ENCODE measurements around the gene HDAC4. TPM values are rescaled to one million over a fixed set of nuclear protein-coding genes. Genes with fewer than 3 reads are reported as not detected.

Gene HDAC4
- total RNA-seq, 1 experiment from 2014 or later: 61.5 TPM

DNA sequence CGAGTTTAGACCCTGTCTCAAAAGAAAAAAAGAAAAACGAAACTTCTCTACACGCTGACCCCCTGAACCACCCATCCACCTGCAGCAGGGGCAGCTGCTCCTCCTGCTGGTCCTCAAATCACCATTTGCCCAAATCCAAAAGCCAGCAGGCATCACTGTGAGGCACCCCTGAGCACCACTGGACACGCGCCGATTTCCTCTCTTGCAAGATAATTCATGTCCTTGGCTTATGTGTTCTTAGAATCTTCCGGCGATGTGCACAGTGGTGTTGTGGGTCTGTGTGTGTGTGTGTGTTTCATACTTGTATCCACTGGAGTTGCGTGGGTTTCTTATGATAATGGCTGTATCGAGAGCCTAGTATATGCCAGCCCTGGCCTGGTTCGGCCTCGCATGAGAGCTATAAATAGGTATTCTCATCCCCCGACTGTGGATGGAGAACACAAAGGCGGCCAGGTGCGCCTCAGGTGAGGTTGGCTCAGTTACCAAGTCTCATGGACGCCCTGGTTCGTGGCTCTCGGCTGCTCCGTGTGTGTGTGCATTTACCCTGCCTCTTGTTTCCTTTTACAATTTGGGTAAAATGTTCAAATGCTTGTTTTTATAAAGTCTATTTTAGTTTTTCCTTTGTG, 235.5 kb downstream of the HDAC4 start:
- no peak overlapping the region for H3K27ac ChIP-seq
- H3F3A ChIP-seq (ENCODE audit: insufficient read depth, low read depth): no peaks in the 10 kb centered on the region
- H3K9me2 ChIP-seq (ENCODE audit: insufficient read depth): no peaks in the 10 kb centered on the region
- ChIA-PET CTCF (no interaction called here), POLR2A (ENCODE audit: unreplicated experiment) (no interaction called here)
- no TSS peak for BruUV-seq (replicated peaks)
- no peak overlapping the region for H3K4me2 ChIP-seq
- no peaks in the 10 kb centered on the region for H3K27me3 ChIP-seq (ENCODE audit: insufficient read depth, low read depth)
- no peaks in the 10 kb centered on the region for H3K9me3 ChIP-seq (ENCODE audit: insufficient read depth, low read depth)
- H3K4me3 ChIP-seq: no peak overlapping the region
- H2AFZ ChIP-seq: no peak overlapping the region
- intact Hi-C loops (cut with micrococcal nuclease; ENCODE audit: unreplicated experiment): no loop called here
- no peaks in the 10 kb centered on the region for H3K79me2 ChIP-seq (ENCODE audit: low read depth)
- TF ChIP-seq EZH2 (IDR thresholded peaks at IDR 0.05; ENCODE audit: low read depth): no peak
- TF ChIP-seq, protein P1, sequence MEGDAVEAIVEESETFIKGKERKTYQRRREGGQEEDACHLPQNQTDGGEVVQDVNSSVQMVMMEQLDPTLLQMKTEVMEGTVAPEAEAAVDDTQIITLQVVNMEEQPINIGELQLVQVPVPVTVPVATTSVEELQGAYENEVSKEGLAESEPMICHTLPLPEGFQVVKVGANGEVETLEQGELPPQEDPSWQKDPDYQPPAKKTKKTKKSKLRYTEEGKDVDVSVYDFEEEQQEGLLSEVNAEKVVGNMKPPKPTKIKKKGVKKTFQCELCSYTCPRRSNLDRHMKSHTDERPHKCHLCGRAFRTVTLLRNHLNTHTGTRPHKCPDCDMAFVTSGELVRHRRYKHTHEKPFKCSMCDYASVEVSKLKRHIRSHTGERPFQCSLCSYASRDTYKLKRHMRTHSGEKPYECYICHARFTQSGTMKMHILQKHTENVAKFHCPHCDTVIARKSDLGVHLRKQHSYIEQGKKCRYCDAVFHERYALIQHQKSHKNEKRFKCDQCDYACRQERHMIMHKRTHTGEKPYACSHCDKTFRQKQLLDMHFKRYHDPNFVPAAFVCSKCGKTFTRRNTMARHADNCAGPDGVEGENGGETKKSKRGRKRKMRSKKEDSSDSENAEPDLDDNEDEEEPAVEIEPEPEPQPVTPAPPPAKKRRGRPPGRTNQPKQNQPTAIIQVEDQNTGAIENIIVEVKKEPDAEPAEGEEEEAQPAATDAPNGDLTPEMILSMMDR (conservative IDR thresholded peaks at IDR 0.05): no peak
- H3K36me3 ChIP-seq (ENCODE audit: low read depth): no peaks in the 10 kb centered on the region
- no peaks in the 10 kb centered on the region for H3K4me1 ChIP-seq (replicated peaks; ENCODE audit: insufficient read depth)
- DNase-seq: no peak
- no peaks in the 10 kb centered on the region for H4K20me1 ChIP-seq (ENCODE audit: insufficient read depth)

DNA sequence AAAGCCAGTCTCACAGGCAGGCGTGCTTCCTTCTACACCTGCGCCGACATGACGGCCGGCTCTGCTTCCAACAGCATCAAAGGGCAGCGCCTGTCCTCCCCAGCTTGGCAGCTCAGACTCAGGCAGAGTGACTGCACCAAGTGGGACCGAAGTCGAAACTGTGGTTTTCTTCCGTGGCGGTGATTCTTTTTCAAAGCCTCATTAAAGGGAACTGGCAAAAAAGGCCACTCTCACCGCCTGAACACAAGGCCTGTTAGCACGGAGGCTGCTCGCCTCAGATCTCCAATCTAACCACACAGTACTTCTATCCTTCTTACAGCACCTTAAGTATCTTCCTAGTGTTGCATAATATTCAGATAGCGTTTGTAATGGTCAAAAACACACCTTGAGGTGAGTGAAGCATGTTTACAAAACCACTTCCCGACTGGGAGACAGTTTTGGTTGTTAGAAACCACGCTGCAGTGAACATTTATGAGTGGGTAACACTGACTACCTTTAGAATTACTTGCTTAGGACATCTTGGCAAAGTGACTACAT, 236.4 kb downstream of the HDAC4 start:
- Histone ChIP-seq H3K79me2 (ENCODE audit: low read depth) (no peaks in the 10 kb centered on the region), H3K27me3 (ENCODE audit: insufficient read depth, low read depth) (no peaks in the 10 kb centered on the region), H3K9me2 (ENCODE audit: insufficient read depth) (no peaks in the 10 kb centered on the region), H3K4me3 (no peak overlapping the region), H3K4me2 (no peak overlapping the region), H3K4me1 (replicated peaks; ENCODE audit: insufficient read depth) (no peaks in the 10 kb centered on the region), H3K9me3 (ENCODE audit: insufficient read depth, low read depth) (no peaks in the 10 kb centered on the region), H3F3A (ENCODE audit: insufficient read depth, low read depth) (no peaks in the 10 kb centered on the region), H3K36me3 (ENCODE audit: low read depth) (no peaks in the 10 kb centered on the region), H4K20me1 (ENCODE audit: insufficient read depth) (no peaks in the 10 kb centered on the region), H2AFZ (no peak overlapping the region), H3K27ac (no peak overlapping the region)
- BruUV-seq (replicated peaks): no TSS peak
- no peak for DNase-seq
- intact Hi-C loops (cut with micrococcal nuclease; ENCODE audit: unreplicated experiment): no loop called here
- POLR2A ChIA-PET (ENCODE audit: unreplicated experiment): no interaction called here
- TF ChIP-seq, protein P1 (conservative IDR thresholded peaks at IDR 0.05): no peak
- no peak for TF ChIP-seq EZH2 (IDR thresholded peaks at IDR 0.05; ENCODE audit: low read depth)
- CTCF ChIA-PET: no interaction called here

- no peak for DNase-seq
- CTCF ChIA-PET: no interaction called here
- Histone ChIP-seq H3K4me2 (no peak overlapping the region), H3K9me3 (ENCODE audit: insufficient read depth, low read depth) (no peaks in the 10 kb centered on the region), H3K27me3 (ENCODE audit: insufficient read depth, low read depth) (no peaks in the 10 kb centered on the region), H3K4me1 (replicated peaks; ENCODE audit: insufficient read depth) (no peaks in the 10 kb centered on the region), H3K79me2 (ENCODE audit: low read depth) (no peaks in the 10 kb centered on the region), H2AFZ (no peak overlapping the region), H3F3A (ENCODE audit: insufficient read depth, low read depth) (no peaks in the 10 kb centered on the region), H3K27ac (no peak overlapping the region), H3K36me3 (ENCODE audit: low read depth) (no peaks in the 10 kb centered on the region), H3K4me3 (no peak overlapping the region), H3K9me2 (ENCODE audit: insufficient read depth) (no peaks in the 10 kb centered on the region), H4K20me1 (ENCODE audit: insufficient read depth) (no peaks in the 10 kb centered on the region)
- intact Hi-C loops (cut with micrococcal nuclease; ENCODE audit: unreplicated experiment): no loop called here
- TF ChIP-seq, protein P1 (conservative IDR thresholded peaks at IDR 0.05): no peak
- TF ChIP-seq EZH2 (IDR thresholded peaks at IDR 0.05; ENCODE audit: low read depth): no peak
- no TSS peak for BruUV-seq (replicated peaks)
- POLR2A ChIA-PET (ENCODE audit: unreplicated experiment): no interaction called here
These were observed 237.0 kb downstream of the HDAC4 start for GRCh38 chr2:239163688-239164334.
